K562 (cell line): Measurements from ENCODE around the gene UBFD1. TPM values are rescaled to one million over a fixed set of nuclear protein-coding genes. Genes with fewer than 3 reads are reported as not detected.

ENCODE experiments used
- ATAC-seq: fragments of 200-7000 bp; cut with Tn5 transposase; 3 replicates; pipeline ENCODE4 v1.9.1; 2020; ENCODE audit warnings: moderate library complexity
- BruUV-seq: library from RNA; stranded (reverse); fragments of 400-500 nt; replicated peaks from 2 replicates; lab custom pipeline; 2021; lab: Mats Ljungman, UMichigan
- CTCF ChIA-PET: fragments of 300-600 bp; formaldehyde crosslinking; extraction: SDS; loops from one replicate; lab custom pipeline; 2021; ENCODE audit warnings: low intra/inter-chr PET ratio; lab: Yijun Ruan, JAX
- POLR2A ChIA-PET: fragments of 300-600, 350-650 bp; sonication (Branson Sonifier 250); formaldehyde crosslinking; extraction: SDS; loops from one replicate; lab custom pipeline; 2021; ENCODE audit warnings: antibody characterized with exemption, inconsistent platforms; lab: Yijun Ruan, JAX
- DNase-seq, 4 experiments: peaks; one replicate each; pipeline versions ENCODE4 v3.0.0 to v3.0.0-alpha.2; 2011 to 2018; ENCODE audit warnings: low spot score in 3 of 4, mixed read lengths in 3 of 4; ENCODE audit errors: extremely low read depth in 1 of 4
- FAIRE-seq: peaks from 2 replicates; lab custom pipeline; 2011; peaks lifted over from hg19 to GRCh38; lab: Jason Lieb, UNC
- H2AFZ ChIP-seq: 2 replicates; pipeline ENCODE4 v1.6.0; 2011; ENCODE audit warnings: low read depth, low read length, control low read depth, inconsistent platforms
- H3K27ac ChIP-seq: fragments of 200-600 bp; 3 replicates; pipeline ENCODE4 v1.8.0; 2011; ENCODE audit warnings: low read depth, mild to moderate bottlenecking, control low read depth, inconsistent platforms, low read length, moderate library complexity, mixed read lengths; ENCODE audit errors: extremely low read depth
- H3K27me3 ChIP-seq, 2 experiments: fragments of 300-600 bp in 1 of 2; 2 replicates in 1 of 2; 3 replicates in 1 of 2; pipeline versions ENCODE4 v1.6.0 to v1.8.0; 2011; ENCODE audit warnings: inconsistent platforms in 2 of 2, low read length in 2 of 2, mild to moderate bottlenecking in 1 of 2, mixed read lengths in 1 of 2, moderate library complexity in 1 of 2; ENCODE audit not compliant: control insufficient read depth in 2 of 2, insufficient read depth in 2 of 2
- H3K36me3 ChIP-seq: fragments of 300-600 bp; 3 replicates; pipeline ENCODE4 v1.8.0; 2011; ENCODE audit warnings: mild to moderate bottlenecking, low read length, inconsistent platforms; ENCODE audit not compliant: control insufficient read depth, insufficient read depth
- H3K4me1 ChIP-seq, 2 experiments: fragments of 200-600 bp in 1 of 2; replicated peaks in 1 of 2; 2 replicates in 1 of 2; 3 replicates in 1 of 2; pipeline versions ENCODE4 v1.5.1 to v1.8.0; 2011; ENCODE audit warnings: inconsistent platforms in 2 of 2, low read length in 2 of 2, mild to moderate bottlenecking in 1 of 2, mixed read lengths in 1 of 2, moderate library complexity in 1 of 2; ENCODE audit not compliant: control insufficient read depth in 2 of 2, insufficient read depth in 2 of 2
- H3K4me2 ChIP-seq: 2 replicates; pipeline ENCODE4 v1.6.1; 2011; ENCODE audit warnings: low read length, control low read depth, inconsistent platforms, mixed read lengths; ENCODE audit not compliant: insufficient read depth
- H3K4me3 ChIP-seq: fragments of 200-600 bp; sonication (generic), shearing (Covaris generic); 2 replicates; pipeline ENCODE4 v1.5.1; 2016; ENCODE audit warnings: control low read depth, inconsistent platforms
- H3K79me2 ChIP-seq: fragments of 200-600 bp; 3 replicates; pipeline ENCODE4 v1.8.0; 2011; ENCODE audit warnings: low read length, inconsistent platforms; ENCODE audit not compliant: control insufficient read depth, insufficient read depth
- H3K9ac ChIP-seq, 2 experiments: 2 replicates each; pipeline versions ENCODE4 v1.6.0 to v1.6.1; 2011; ENCODE audit warnings: low read depth in 2 of 2, low read length in 2 of 2, control low read depth in 1 of 2, inconsistent platforms in 1 of 2, mild to moderate bottlenecking in 1 of 2, mixed read lengths in 1 of 2; ENCODE audit not compliant: insufficient read depth in 1 of 2
- H3K9me1 ChIP-seq: one replicate; pipeline ENCODE4 v1.6.0; 2011; ENCODE audit warnings: inconsistent platforms, mild to moderate bottlenecking, low read length, moderate library complexity; ENCODE audit not compliant: control insufficient read depth, insufficient read depth
- H3K9me3 ChIP-seq: replicated peaks from 2 replicates; pipeline ENCODE4 v1.5.1; 2011; ENCODE audit warnings: low read depth, low read length, inconsistent platforms; ENCODE audit not compliant: control insufficient read depth, insufficient read depth
- H4K20me1 ChIP-seq: replicated peaks from 2 replicates; pipeline ENCODE4 v1.6.1; 2011; ENCODE audit warnings: low read length, inconsistent platforms, mixed read lengths; ENCODE audit not compliant: control insufficient read depth, insufficient read depth
- DMBX1 ChIP-seq: fragments of 250-450 bp; sonication (Bioruptor Pico); IDR thresholded peaks from 2 replicates; pipeline ENCODE4 v1.8.0; 2022; ENCODE audit warnings: inconsistent platforms, mild to moderate bottlenecking, moderate library complexity, borderline replicate concordance
- OTX1 ChIP-seq: fragments of 450-650 bp; formaldehyde crosslinking; IDR thresholded peaks from 2 replicates; pipeline ENCODE4 v1.4.0; 2022; ENCODE audit warnings: mild to moderate bottlenecking
- TFAM ChIP-seq: fragments of 250-450 bp; sonication (Bioruptor Pico); conservative IDR thresholded peaks from 2 replicates; pipeline ENCODE4 v1.5.0; 2021; ENCODE audit warnings: mild to moderate bottlenecking, moderate library complexity
- ZNF79 ChIP-seq: fragments of 250-450 bp; sonication (Bioruptor Pico); IDR thresholded peaks from 2 replicates; pipeline ENCODE4 v1.4.0; 2020; ENCODE audit warnings: low read depth, mild to moderate bottlenecking, moderate library complexity
- WGBS: fragments of 100-300 bp; shearing (Covaris generic); methylation state at CpG from one replicate; pipeline ENCODE4 v1.1.6; 2016; ENCODE audit warnings: low coverage, mixed read lengths; ENCODE audit not compliant: insufficient coverage; ENCODE audit errors: missing lambda C conversion rate; 5-methylcytosine and 5-hydroxymethylcytosine counted together
- in situ Hi-C: fragments of 300-500 bp; cut with MboI; formaldehyde crosslinking; loops from 4 replicates; pipeline ENCODE4 v1.15.0; 2018; ENCODE audit warnings: inconsistent platforms, mixed read lengths
- intact Hi-C: fragments of 100-400 bp; cut with micrococcal nuclease; formaldehyde crosslinking; loops from 2 replicates; pipeline ENCODE4 v1.14.2; 2022
- polyA plus RNA-seq, 8 experiments: library from polyadenylated mRNA; depleted of rRNA in 4 of 8; stranded (reverse) in 5 of 8; unstranded in 3 of 8; fragments of >200 nt; fragmentation: Nextera tagmentation in 2 of 8; fragmentation: Illumina TruSeq in 1 of 8; extraction: Ambion mirVana in 2 of 8; extraction: Trizol in 1 of 8; gene quantifications; 2 replicates each; pipeline versions ENCODE4 v1.2.1 to v1.2.3, GENCODE V29; 2011 to 2014; ENCODE audit warnings: inconsistent platforms in 1 of 8, missing spikeins in 1 of 8
- total RNA-seq, 7 experiments: library from RNA; depleted of rRNA in 6 of 7; stranded (reverse); fragments of >200 nt in 6 of 7; fragmentation: Illumina TruSeq in 2 of 7; extraction: Trizol in 2 of 7; gene quantifications; 2 replicates each; pipeline versions ENCODE4 v1.2.1 to v1.2.3, GENCODE V29; 2011 to 2021; ENCODE audit warnings: low replicate concordance in 1 of 7
- TF ChIP-seq, protein P1 (sequence below), 2 experiments: fragments of 450-650 bp; formaldehyde crosslinking in 1 of 2; IDR thresholded peaks; 2 replicates each; pipeline versions ENCODE4 v1.4.0 to v1.6.1; 2014 to 2020; ENCODE audit warnings: mild to moderate bottlenecking in 2 of 2, borderline replicate concordance in 1 of 2, low read depth in 1 of 2

Gene UBFD1
- total and polyA plus RNA-seq, 9 of the 15 experiments (the other 6 are each of a cell fraction or from before 2014, with no cell fraction given): 10.7 to 66.2 (median 34.0) TPM

DNA sequence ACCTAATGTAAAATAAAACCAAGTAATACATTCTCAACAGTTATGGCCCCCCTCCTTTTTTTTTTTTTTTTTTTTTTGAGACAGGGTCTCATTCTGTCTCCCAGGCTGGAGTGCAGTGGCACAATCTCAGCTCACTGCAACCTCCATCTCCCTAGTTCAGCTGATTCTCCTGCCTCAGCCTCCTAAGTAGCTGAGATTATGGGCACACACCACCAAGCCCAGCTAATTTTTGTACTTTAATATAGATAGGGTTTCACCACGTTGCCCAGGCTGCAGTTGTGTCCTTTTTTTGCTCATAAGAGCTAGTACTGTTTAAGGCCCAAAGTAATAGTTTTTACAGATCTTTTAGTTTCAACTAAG, 18.6 kb upstream of the UBFD1 start:
- H3K9me3 ChIP-seq: no peaks in the 10 kb centered on the region
- H3K9ac ChIP-seq: no peak overlapping the region
- peaks cover 4 to 9% of the 10 kb centered on the region in 2 experiments; a peak in 3 of 5 replicates for H3K4me1 ChIP-seq
- POLR2A ChIA-PET: interaction anchor here (1.1 to 1.4 kb wide), 5 partner anchors 9 to 27 kb away, joined by 3 to 7 read pairs (median 6); partner anchors contain the start of genes EARS2 and UBFD1
- CTCF ChIA-PET: no interaction called here
- no peaks in the 10 kb centered on the region for H3K79me2 ChIP-seq
- no peak overlapping the region for H3K4me3 ChIP-seq
- H3K9me1 ChIP-seq: peaks cover 3% of the 10 kb centered on the region
- ATAC-seq (peak; percentile 62), FAIRE-seq (no peak), DNase-seq (no peak)
- H4K20me1 ChIP-seq: no peaks in the 10 kb centered on the region
- no TSS peak for BruUV-seq
- H3K36me3 ChIP-seq: peaks cover 79% of the 10 kb centered on the region
- intact Hi-C loops (no loop called here), in situ Hi-C loops (no loop called here)
- peak overlapping the region; percentile 62; the same call in 2 of the 3 replicates for H3K27ac ChIP-seq
- 40% methylated on average over 1 of the region's 1 CpG for WGBS
- H3K4me2 ChIP-seq: no peak overlapping the region
- H2AFZ ChIP-seq: no peak overlapping the region
- no peaks in the 10 kb centered on the region for H3K27me3 ChIP-seq
- TF ChIP-seq OTX1 (CRISPR knock-in tag): no peak
- TF ChIP-seq DMBX1 (CRISPR knock-in tag): 0 out of 2 replicates have a peak, but pooled peaks have one; percentile 8

DNA sequence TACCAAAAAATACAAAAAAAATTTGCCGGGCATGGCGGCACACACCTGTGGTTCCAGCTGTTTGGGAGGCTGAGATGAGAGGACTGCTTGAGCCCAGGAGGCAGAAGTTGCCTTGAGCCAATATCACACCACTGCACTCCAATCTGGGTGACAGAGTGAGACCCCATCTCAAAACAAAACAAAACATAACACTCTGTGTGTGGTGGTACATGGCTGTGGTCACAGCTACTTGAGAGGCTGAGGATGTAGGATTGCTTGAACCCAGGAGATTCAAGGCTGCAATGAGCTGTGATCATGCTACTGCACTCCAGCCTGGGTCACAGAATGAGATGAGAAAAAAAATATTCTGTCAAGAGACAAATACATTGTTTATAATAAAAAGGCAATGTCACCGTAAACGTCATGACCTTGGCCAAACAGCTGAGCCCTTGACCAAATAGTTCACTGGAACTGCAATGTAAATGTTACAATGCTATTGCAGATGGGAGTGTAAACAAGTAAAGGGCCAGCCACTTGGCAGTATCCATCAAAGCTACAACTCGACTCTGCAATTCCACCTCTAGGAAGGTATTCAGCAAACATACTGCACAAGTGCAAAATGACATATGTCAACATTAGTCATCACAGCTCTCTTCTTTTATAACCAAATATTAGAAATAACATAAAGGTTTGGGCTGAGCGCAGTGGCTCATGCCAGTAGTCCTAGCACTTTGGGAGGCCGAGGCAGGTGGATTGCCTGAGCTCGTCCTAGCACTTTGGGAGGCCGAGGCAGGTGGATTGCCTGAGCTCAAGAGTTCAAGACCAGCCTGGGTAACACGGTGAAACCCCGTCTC, 17.3 kb upstream of the UBFD1 start:
- Histone ChIP-seq H3K79me2 (no peaks in the 10 kb centered on the region), H3K9ac (no peak overlapping the region), H3K36me3 (peaks cover 78% of the 10 kb centered on the region), H2AFZ (no peak overlapping the region), H3K9me3 (no peaks in the 10 kb centered on the region), H3K27ac (peak overlapping the region; percentile 6; the same call in 1 of the 3 replicates), H3K9me1 (peaks cover 3% of the 10 kb centered on the region), H3K4me1 (peaks cover 0 to 9% of the 10 kb centered on the region in 2 experiments; a peak in 2 of 5 replicates), H3K27me3 (no peaks in the 10 kb centered on the region), H3K4me3 (no peak overlapping the region), H3K4me2 (no peak overlapping the region), H4K20me1 (no peaks in the 10 kb centered on the region)
- in situ Hi-C loops (no loop called here), intact Hi-C loops (no loop called here)
- no peak for FAIRE-seq
- 95% methylated on average over 11 of the region's 11 CpGs for WGBS
- BruUV-seq: no TSS peak
- ChIA-PET POLR2A (interaction anchor here (0.6 to 1.6 kb wide), 3 partner anchors 10 to 301 kb away, joined by 3 to 15 read pairs (median 4); no protein-coding TSS in a partner anchor), CTCF (no interaction called here)
- DNase-seq: no peak
- no peak for ATAC-seq
- no peak for TF ChIP-seq TFAM
- TF ChIP-seq ZNF79 (CRISPR knock-in tag): no peak
- TF ChIP-seq, protein P1, sequence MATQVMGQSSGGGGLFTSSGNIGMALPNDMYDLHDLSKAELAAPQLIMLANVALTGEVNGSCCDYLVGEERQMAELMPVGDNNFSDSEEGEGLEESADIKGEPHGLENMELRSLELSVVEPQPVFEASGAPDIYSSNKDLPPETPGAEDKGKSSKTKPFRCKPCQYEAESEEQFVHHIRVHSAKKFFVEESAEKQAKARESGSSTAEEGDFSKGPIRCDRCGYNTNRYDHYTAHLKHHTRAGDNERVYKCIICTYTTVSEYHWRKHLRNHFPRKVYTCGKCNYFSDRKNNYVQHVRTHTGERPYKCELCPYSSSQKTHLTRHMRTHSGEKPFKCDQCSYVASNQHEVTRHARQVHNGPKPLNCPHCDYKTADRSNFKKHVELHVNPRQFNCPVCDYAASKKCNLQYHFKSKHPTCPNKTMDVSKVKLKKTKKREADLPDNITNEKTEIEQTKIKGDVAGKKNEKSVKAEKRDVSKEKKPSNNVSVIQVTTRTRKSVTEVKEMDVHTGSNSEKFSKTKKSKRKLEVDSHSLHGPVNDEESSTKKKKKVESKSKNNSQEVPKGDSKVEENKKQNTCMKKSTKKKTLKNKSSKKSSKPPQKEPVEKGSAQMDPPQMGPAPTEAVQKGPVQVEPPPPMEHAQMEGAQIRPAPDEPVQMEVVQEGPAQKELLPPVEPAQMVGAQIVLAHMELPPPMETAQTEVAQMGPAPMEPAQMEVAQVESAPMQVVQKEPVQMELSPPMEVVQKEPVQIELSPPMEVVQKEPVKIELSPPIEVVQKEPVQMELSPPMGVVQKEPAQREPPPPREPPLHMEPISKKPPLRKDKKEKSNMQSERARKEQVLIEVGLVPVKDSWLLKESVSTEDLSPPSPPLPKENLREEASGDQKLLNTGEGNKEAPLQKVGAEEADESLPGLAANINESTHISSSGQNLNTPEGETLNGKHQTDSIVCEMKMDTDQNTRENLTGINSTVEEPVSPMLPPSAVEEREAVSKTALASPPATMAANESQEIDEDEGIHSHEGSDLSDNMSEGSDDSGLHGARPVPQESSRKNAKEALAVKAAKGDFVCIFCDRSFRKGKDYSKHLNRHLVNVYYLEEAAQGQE (IDR thresholded peaks at IDR 0.05; ENCODE audit: borderline replicate concordance): no peak
- TF ChIP-seq, protein P1 (CRISPR knock-in tag; IDR thresholded peaks at IDR 0.05; ENCODE audit: low read depth): no peak
